Esophagus squamous epithelium (tissue), 5 donors: ENCODE data around the gene RBP3. TPM values are rescaled to one million over a fixed set of nuclear protein-coding genes. Genes with fewer than 3 reads are reported as not detected.

Experiments
- DNase-seq: peaks from one replicate; lab custom pipeline; 2025; lab: John Stamatoyannopoulos, UW
- H3K27ac ChIP-seq, 4 donors: fragments of 200-600 bp; sonication (generic); one replicate each; pipeline ENCODE4 v1.5.1; 2016 to 2019; ENCODE audit warnings: mild to moderate bottlenecking in 1 of 4
- H3K27me3 ChIP-seq, 4 donors: fragments of 200-600 bp; sonication (generic); 1 replicate in 3 of 4; 2 replicates in 1 of 4; pipeline versions ENCODE4 v1.5.1 to v1.6.0; 2017 to 2021; ENCODE audit warnings: antibody characterized with exemption in 1 of 4
- H3K36me3 ChIP-seq, 3 donors: fragments of 200-600 bp; sonication (generic); one replicate each; pipeline ENCODE4 v1.5.1; 2016 to 2019
- H3K4me1 ChIP-seq, 3 donors: fragments of 200-600 bp; sonication (generic); one replicate each; pipeline ENCODE4 v1.5.1; 2017 to 2019
- H3K4me3 ChIP-seq, 4 donors: fragments of 200-600 bp; sonication (generic); 1 replicate in 3 of 4; 2 replicates in 1 of 4; pipeline ENCODE4 v1.5.1; 2016 to 2019; ENCODE audit warnings: mild to moderate bottlenecking in 2 of 4, moderate library complexity in 1 of 4
- H3K9me3 ChIP-seq, 3 donors: fragments of 200-600 bp; sonication (generic); one replicate each; pipeline ENCODE4 v1.5.1; 2016 to 2019
- CTCF ChIP-seq, 6 experiments: fragments of 450-650 bp in 4 of 6; fragments of 200-600 bp in 2 of 6; sonication (generic) in 2 of 6; IDR thresholded peaks; one replicate each; pipeline ENCODE4 v1.5.1; 2016 to 2019; ENCODE audit warnings: antibody characterized with exemption in 6 of 6, mild to moderate bottlenecking in 4 of 6, moderate library complexity in 4 of 6
- POLR2A ChIP-seq, 4 donors: fragments of 450-650 bp; IDR thresholded peaks; one replicate each; pipeline ENCODE4 v1.6.1; 2017; ENCODE audit warnings: antibody characterized with exemption in 4 of 4, mild to moderate bottlenecking in 4 of 4, moderate library complexity in 3 of 4
- WGBS, 2 donors: methylation state at CpG; one replicate each; pipeline ENCODE4 v1.1.5; 2018; 5-methylcytosine and 5-hydroxymethylcytosine counted together
- intact Hi-C: fragments of 100-400 bp; cut with DNase I; formaldehyde crosslinking; loops from one replicate; pipeline ENCODE4 v1.15.0; 2022
- total RNA-seq, 4 donors: library from RNA; depleted of rRNA; stranded (reverse); fragments of >200 nt; gene quantifications; one replicate each; pipeline ENCODE4 v1.1.0, GENCODE V29; 2016
- donor health status: DM: yes; HTN: yes; CAD: no.

Gene RBP3
- total RNA-seq, 4 donors from 2014 or later, result not detected

- H3K27ac ChIP-seq, result no peak overlapping the region
- 91 to 97% methylated on average over 8 to 10 of the region's 11 CpGs for WGBS, 2 donors
- TF ChIP-seq POLR2A (IDR thresholded peaks at IDR 0.05) (no peak), CTCF (IDR thresholded peaks at IDR 0.05) (no peak)
- H3K27me3 ChIP-seq, result no peaks in the 10 kb centered on the region
- no peak for DNase-seq
- intact Hi-C loops, result no loop called here
- no peaks in the 10 kb centered on the region for H3K4me1 ChIP-seq
- H3K9me3 ChIP-seq, result no peaks in the 10 kb centered on the region
- no peak overlapping the region for H3K4me3 ChIP-seq
- H3K36me3 ChIP-seq, result no peaks in the 10 kb centered on the region
These were observed 22.0 kb downstream of the RBP3 start for GRCh38 chr10:47370015-47370767.

- no peak for DNase-seq
- WGBS, 2 donors, result 69 to 83% methylated on average over 2 to 5 of the region's 7 CpGs
- no peaks in the 10 kb centered on the region for H3K4me1 ChIP-seq
- no peak overlapping the region for H3K27ac ChIP-seq
- no peaks in the 10 kb centered on the region for H3K9me3 ChIP-seq
- no peaks in the 10 kb centered on the region for H3K36me3 ChIP-seq
- no peak overlapping the region for H3K4me3 ChIP-seq
- intact Hi-C loops, result no loop called here
- no peaks in the 10 kb centered on the region for H3K27me3 ChIP-seq
- TF ChIP-seq POLR2A (IDR thresholded peaks at IDR 0.05) (no peak), CTCF (IDR thresholded peaks at IDR 0.05) (no peak)
These were observed 22.7 kb downstream of the RBP3 start for GRCh38 chr10:47370878-47371277.

GRCh38 chr10:47371629-47372485, 23.7 kb downstream of the RBP3 start:
- peaks cover 0 to 9% (median 0%) of the 10 kb centered on the region in 4 donors for H3K27me3 ChIP-seq
- TF ChIP-seq CTCF (IDR thresholded peaks at IDR 0.05) (no peak), POLR2A (IDR thresholded peaks at IDR 0.05) (no peak)
- no peaks in the 10 kb centered on the region for H3K4me1 ChIP-seq
- H3K4me3 ChIP-seq, result no peak overlapping the region
- no peaks in the 10 kb centered on the region for H3K9me3 ChIP-seq
- H3K27ac ChIP-seq, result no peak overlapping the region
- WGBS, 2 donors, result 80 to 81% methylated on average over 3 to 5 of the region's 7 CpGs
- intact Hi-C loops, result no loop called here
- H3K36me3 ChIP-seq, result no peaks in the 10 kb centered on the region
- no peak for DNase-seq

GRCh38 chr10:47372726-47373125, 24.6 kb downstream of the RBP3 start:
- Histone ChIP-seq H3K9me3 (no peaks in the 10 kb centered on the region), H3K36me3 (no peaks in the 10 kb centered on the region), H3K4me3 (no peak overlapping the region), H3K27ac (no peak overlapping the region), H3K4me1 (no peaks in the 10 kb centered on the region), H3K27me3 (peaks cover 0 to 14% (median 0%) of the 10 kb centered on the region in 4 donors)
- no peak for DNase-seq
- TF ChIP-seq POLR2A (IDR thresholded peaks at IDR 0.05) (no peak), CTCF (IDR thresholded peaks at IDR 0.05) (no peak)
- intact Hi-C loops, result no loop called here
- WGBS, 2 donors, result 80 to 84% methylated on average over 5 of the region's 6 CpGs
